ENCODE measurements around the gene MS4A4E. TPM values are rescaled to one million over a fixed set of nuclear protein-coding genes. Genes with fewer than 3 reads are reported as not detected.

Gene MS4A4E
- total RNA-seq, 1 donor from 2014 or later = not detected

GRCh38 chr11:60184824-60185511 is 58.0 kb downstream of the MS4A4E start:
- CTCF ChIA-PET = no interaction called here
- peak overlapping the region; percentile 7 for H3K4me3 Mint-ChIP-seq
- H3K27ac Mint-ChIP-seq = peak overlapping the region; percentile 54
- intact Hi-C loops (cut with micrococcal nuclease) = loop anchor here (10.0 kb wide), 2 partner anchors 360 to 430 kb away; partner anchors contain the start of gene STX3
- DNase-seq (no peak), ATAC-seq (ENCODE audit: low read depth) (peak; percentile 84)
- no peak for TF ChIP-seq CTCF (IDR thresholded peaks at IDR 0.05)
- H3K27me3 Mint-ChIP-seq = no peaks in the 10 kb centered on the region
- no peaks in the 10 kb centered on the region for H3K36me3 Mint-ChIP-seq (ENCODE audit: low read depth)
- peaks cover 5% of the 10 kb centered on the region for H3K9me3 Mint-ChIP-seq
- H3K4me1 Mint-ChIP-seq = peaks cover 54% of the 10 kb centered on the region
- POLR2A ChIA-PET = no interaction called here

DNA sequence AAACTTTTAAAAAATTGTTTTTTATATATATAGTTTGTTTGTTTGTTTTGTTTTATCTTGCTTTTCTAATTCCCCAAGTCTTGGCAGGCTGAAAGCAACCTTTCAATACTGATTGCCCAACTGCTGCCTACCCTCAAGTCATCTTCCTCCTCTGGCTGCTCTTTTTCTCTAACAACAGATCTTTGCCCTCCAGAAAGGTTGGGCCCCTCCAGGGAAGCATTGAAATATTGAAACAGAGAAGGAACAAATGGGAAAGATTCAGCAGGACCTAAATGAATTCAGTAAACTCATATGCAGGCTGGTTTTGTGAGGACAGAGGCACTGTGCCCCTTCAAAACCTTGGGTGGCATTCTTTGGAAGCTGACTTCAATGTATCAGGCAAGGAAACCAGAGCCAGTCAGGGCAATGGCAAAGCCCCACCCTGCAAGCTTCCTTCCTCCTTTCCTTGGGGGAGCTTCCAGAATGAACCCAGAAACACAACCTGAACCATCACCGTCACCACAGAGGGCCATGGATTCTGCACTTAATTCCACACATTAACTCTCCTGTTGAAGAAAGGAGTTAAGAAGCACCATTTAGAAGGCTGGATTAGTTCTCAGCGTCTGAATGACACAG is 59.2 kb downstream of the MS4A4E start:
- Mint-ChIP-seq H3K27me3 (no peaks in the 10 kb centered on the region), H3K36me3 (ENCODE audit: low read depth) (no peaks in the 10 kb centered on the region), H3K4me3 (no peak overlapping the region), H3K4me1 (peaks cover 51% of the 10 kb centered on the region), H3K27ac (no peak overlapping the region), H3K9me3 (peaks cover 5% of the 10 kb centered on the region)
- no peak for DNase-seq
- TF ChIP-seq CTCF (IDR thresholded peaks at IDR 0.05) = no peak
- CTCF ChIA-PET = no interaction called here
- no peak for ATAC-seq (ENCODE audit: low read depth)
- intact Hi-C loops (cut with micrococcal nuclease) = loop anchor here (10.0 kb wide), 2 partner anchors 359 to 429 kb away; partner anchors contain the start of gene STX3
- POLR2A ChIA-PET = no interaction called here

DNA sequence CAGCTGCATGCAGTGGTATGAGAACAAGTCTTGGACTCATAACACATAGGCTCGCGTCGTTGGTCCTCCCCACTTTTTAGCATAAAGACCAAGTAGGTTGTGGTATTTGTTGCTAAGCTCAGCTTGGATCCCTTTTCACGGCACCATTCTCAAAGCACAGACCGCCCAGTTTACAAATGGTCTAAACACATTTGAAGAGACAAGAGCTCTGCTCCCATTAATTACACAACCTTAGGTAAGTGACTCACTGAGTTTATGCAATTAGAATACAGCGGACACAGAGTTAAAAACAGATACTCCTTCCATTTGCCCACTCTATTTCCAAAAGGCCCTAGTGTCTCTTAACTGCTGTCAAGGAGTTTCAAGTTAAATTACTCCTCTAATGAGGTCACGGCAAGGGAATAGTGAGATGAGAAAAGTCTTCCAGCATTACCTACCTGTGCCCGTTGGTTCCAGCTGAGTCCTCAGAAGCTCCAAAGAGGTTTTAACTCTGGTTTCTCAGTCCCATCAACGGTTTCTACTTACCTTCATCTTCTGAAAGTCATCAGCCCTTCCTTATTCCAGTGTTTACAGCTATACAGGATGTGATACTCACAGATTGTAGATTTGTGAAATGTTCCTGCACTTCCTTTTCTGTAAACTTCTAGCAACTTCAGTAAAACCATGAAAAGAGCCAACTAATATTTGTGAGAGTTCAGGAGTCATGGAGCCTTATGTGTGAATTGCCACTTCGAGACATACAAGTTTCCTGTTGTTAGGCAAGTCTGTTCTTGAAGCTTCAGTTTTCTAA is 60.2 kb downstream of the MS4A4E start, which contains the start of gene MS4A6A:
MS4A6A (minus strand) TSS at position 543 of the 790 bp plus-strand sequence. CDS start 1,356 bp downstream, outside the sequence.
- DNase-seq (no peak), ATAC-seq (ENCODE audit: low read depth) (no peak)
- peaks cover 5% of the 10 kb centered on the region for H3K9me3 Mint-ChIP-seq
- CTCF ChIA-PET = no interaction called here
- no peak within 1 kb of the TSS for H3K4me3 Mint-ChIP-seq
- intact Hi-C loops (cut with micrococcal nuclease) = loop anchor here (10.0 kb wide), 2 partner anchors 358 to 428 kb away; partner anchors contain the start of gene STX3
- no peak within 1 kb of the TSS for H3K27ac Mint-ChIP-seq
- H3K4me1 Mint-ChIP-seq = peaks cover 46% of the 10 kb centered on the region
- TF ChIP-seq CTCF (IDR thresholded peaks at IDR 0.05) = no peak
- POLR2A ChIA-PET = no interaction called here
- H3K27me3 Mint-ChIP-seq = no peaks in the 10 kb centered on the region
- no peaks in the 10 kb centered on the region for H3K36me3 Mint-ChIP-seq (ENCODE audit: low read depth)

- H3K4me3 Mint-ChIP-seq = no peak overlapping the region
- no peak for TF ChIP-seq CTCF (IDR thresholded peaks at IDR 0.05)
- CTCF ChIA-PET = no interaction called here
- H3K27ac Mint-ChIP-seq = peak overlapping the region; percentile 4
- ATAC-seq (ENCODE audit: low read depth) (no peak), DNase-seq (no peak)
- POLR2A ChIA-PET = no interaction called here
- intact Hi-C loops (cut with micrococcal nuclease) = no loop called here
- no peaks in the 10 kb centered on the region for H3K36me3 Mint-ChIP-seq (ENCODE audit: low read depth)
- H3K4me1 Mint-ChIP-seq = peaks cover 5% of the 10 kb centered on the region
- no peaks in the 10 kb centered on the region for H3K27me3 Mint-ChIP-seq
- H3K9me3 Mint-ChIP-seq = peaks cover 1% of the 10 kb centered on the region
Measured at GRCh38 chr11:60175860-60176275, 67.1 kb downstream of the MS4A4E start.

DNA sequence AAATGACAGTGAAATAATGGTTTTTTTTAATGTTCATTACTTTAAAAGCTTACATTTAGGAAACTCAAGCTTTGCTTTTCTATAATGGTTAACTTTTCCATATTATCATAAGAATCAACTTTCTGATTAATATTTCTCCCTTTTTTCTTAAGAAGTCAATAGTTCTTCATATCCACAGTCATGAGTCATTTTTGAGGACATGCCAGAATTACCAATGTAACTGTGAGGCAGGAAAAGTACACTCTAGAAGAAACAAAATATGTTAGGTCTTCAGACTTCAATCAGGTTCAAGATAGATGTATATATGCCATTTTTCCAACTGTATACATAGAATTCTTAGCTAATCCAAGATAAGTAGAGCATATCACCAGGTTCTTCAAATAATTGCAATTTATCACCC is 70.9 kb downstream of the MS4A4E start:
- DNase-seq = no peak
- POLR2A ChIA-PET = no interaction called here
- intact Hi-C loops (cut with micrococcal nuclease) = no loop called here
- no peak for TF ChIP-seq CTCF (IDR thresholded peaks at IDR 0.05)
- CTCF ChIA-PET = no interaction called here
- Mint-ChIP-seq H3K9me3 (peaks cover 20% of the 10 kb centered on the region), H3K36me3 (ENCODE audit: low read depth) (no peaks in the 10 kb centered on the region), H3K4me3 (no peak overlapping the region), H3K27me3 (peaks cover 5% of the 10 kb centered on the region), H3K4me1 (peaks cover 5% of the 10 kb centered on the region), H3K27ac (no peak overlapping the region)
- ATAC-seq (ENCODE audit: low read depth) = no peak

Measured in activated B cell treated with CpG ODN at 0.5 μM for 24 hours (primary cell).